ENCODE results near the gene RPL38.

- TF ChIP-seq CTCF (IDR thresholded peaks at IDR 0.05): no peak
- no peak for TF ChIP-seq EP300 (IDR thresholded peaks at IDR 0.05)
- no peak for TF ChIP-seq POLR2AphosphoS5 (IDR thresholded peaks at IDR 0.05)
These were observed 38.9 kb upstream of the RPL38 start for GRCh38 chr17:74164446-74165045.

All from suprapubic skin (tissue), 4 donors.